Lower leg skin (tissue), 3 donors: ENCODE results near the gene CAPZA1.

Source experiments
- POLR2A ChIP-seq, 2 donors: fragments of 450-650 bp; IDR thresholded peaks; one replicate each; pipeline ENCODE4 v1.6.1; 2016 to 2017; ENCODE audit warnings: antibody characterized with exemption in 2 of 2, mild to moderate bottlenecking in 1 of 2, moderate library complexity in 1 of 2
- TF ChIP-seq, protein P1 (sequence below), 3 donors: fragments of 450-650 bp; IDR thresholded peaks; one replicate each; pipeline ENCODE4 v1.5.1; 2016; ENCODE audit warnings: antibody characterized with exemption in 3 of 3, mild to moderate bottlenecking in 3 of 3, moderate library complexity in 2 of 3

DNA sequence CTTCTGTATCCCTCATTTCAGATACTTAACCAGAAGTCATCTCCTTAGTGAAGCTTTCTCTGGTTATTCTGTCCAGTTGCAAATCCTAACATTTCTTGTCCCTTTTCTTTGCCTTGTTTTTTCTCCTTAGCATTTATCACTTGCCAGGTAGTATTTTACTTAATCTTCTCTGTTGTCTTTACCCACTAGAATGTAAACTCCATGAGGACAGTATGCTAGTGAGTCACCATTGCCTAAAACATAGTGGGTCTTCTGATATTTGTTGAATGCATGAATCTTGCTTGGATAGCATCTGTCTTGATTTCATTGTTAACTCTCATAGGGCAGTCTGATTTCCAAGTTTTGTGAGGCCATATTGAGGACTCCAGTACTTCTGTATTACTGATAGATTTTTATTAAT is 9.6 kb downstream of the CAPZA1 start:
- TF ChIP-seq, protein P1, sequence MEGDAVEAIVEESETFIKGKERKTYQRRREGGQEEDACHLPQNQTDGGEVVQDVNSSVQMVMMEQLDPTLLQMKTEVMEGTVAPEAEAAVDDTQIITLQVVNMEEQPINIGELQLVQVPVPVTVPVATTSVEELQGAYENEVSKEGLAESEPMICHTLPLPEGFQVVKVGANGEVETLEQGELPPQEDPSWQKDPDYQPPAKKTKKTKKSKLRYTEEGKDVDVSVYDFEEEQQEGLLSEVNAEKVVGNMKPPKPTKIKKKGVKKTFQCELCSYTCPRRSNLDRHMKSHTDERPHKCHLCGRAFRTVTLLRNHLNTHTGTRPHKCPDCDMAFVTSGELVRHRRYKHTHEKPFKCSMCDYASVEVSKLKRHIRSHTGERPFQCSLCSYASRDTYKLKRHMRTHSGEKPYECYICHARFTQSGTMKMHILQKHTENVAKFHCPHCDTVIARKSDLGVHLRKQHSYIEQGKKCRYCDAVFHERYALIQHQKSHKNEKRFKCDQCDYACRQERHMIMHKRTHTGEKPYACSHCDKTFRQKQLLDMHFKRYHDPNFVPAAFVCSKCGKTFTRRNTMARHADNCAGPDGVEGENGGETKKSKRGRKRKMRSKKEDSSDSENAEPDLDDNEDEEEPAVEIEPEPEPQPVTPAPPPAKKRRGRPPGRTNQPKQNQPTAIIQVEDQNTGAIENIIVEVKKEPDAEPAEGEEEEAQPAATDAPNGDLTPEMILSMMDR (IDR thresholded peaks at IDR 0.05): no peak
- TF ChIP-seq POLR2A (IDR thresholded peaks at IDR 0.05): no peak
